A549 (cell line): ENCODE data around the gene CELF4. TPM values are rescaled to one million over a fixed set of nuclear protein-coding genes. Genes with fewer than 3 reads are reported as not detected.

Experiments used
- ATAC-seq, 2 experiments: fragments of 200-7000 bp in 1 of 2; fragments of >200 bp in 1 of 2; cut with Nextera tagmentation in 1 of 2; cut with Tn5 transposase in 1 of 2; 3 replicates each; pipeline versions ENCODE4 v1.8.0 to v1.9.1; 2018 to 2020; ENCODE audit warnings: mild to moderate bottlenecking in 1 of 2, moderate library complexity in 1 of 2
- CTCF ChIA-PET: fragments of 300-600 bp; sonication (Branson Sonifier 250); formaldehyde crosslinking; extraction: SDS; loops from one replicate; lab custom pipeline; 2021; ENCODE audit warnings: antibody characterized with exemption, inconsistent platforms; lab: Yijun Ruan, JAX
- POLR2A ChIA-PET: fragments of 350-600 bp; formaldehyde crosslinking; extraction: SDS; loops from one replicate; lab custom pipeline; 2021; ENCODE audit warnings: antibody characterized with exemption, inconsistent platforms; lab: Yijun Ruan, JAX
- DNase-seq, 2 experiments: peaks; one replicate each; pipeline versions ENCODE4 v3.0.0 to v3.0.0-alpha.2; 2011 to 2016; ENCODE audit warnings: low read depth in 1 of 2, low spot score in 1 of 2
- FAIRE-seq: peaks from 2 replicates; lab custom pipeline; 2011; peaks lifted over from hg19 to GRCh38; lab: Jason Lieb, UNC
- H3K27ac ChIP-seq, 2 experiments: fragments of >200 bp; sonication (Bioruptor Twin); formaldehyde crosslinking; 3 replicates each; pipeline ENCODE4 v1.5.1; 2016 to 2017
- H3K4me1 ChIP-seq: fragments of >200 bp; sonication (Bioruptor Twin); formaldehyde crosslinking; 3 replicates; pipeline ENCODE4 v1.6.1; 2016
- H3K4me2 ChIP-seq: fragments of >200 bp; sonication (Bioruptor Twin); formaldehyde crosslinking; 3 replicates; pipeline ENCODE4 v1.6.1; 2016
- H3K4me3 ChIP-seq: fragments of >200 bp; sonication (Bioruptor Twin); formaldehyde crosslinking; 3 replicates; pipeline ENCODE4 v1.5.1; 2016
- H3K9me3 ChIP-seq: fragments of >200 bp; sonication (Bioruptor Twin); formaldehyde crosslinking; 3 replicates; pipeline ENCODE4 v1.6.1; 2016
- BHLHE40 ChIP-seq: IDR thresholded peaks from 2 replicates; pipeline ENCODE4 v1.6.1; 2012; ENCODE audit warnings: low read depth, low read length, inconsistent platforms
- CBX8 ChIP-seq: fragments of 200-600 bp; sonication (generic); IDR thresholded peaks from 2 replicates; pipeline ENCODE4 v1.6.1; 2016
- EHF ChIP-seq: fragments of 250-450 bp; sonication (Bioruptor Pico); IDR thresholded peaks from 2 replicates; pipeline ENCODE4 v1.5.0; 2020; ENCODE audit warnings: mild to moderate bottlenecking
- EP300 ChIP-seq, 2 experiments: fragments of >200 bp; sonication (Bioruptor Twin); formaldehyde crosslinking; IDR thresholded peaks; 2 replicates in 1 of 2; 3 replicates in 1 of 2; pipeline ENCODE4 v1.6.1; 2016 to 2017
- FOSB ChIP-seq: fragments of 250-450 bp; sonication (Bioruptor Pico); IDR thresholded peaks from 2 replicates; pipeline ENCODE4 v1.5.0; 2020; ENCODE audit warnings: mild to moderate bottlenecking, moderate library complexity
- FOXS1 ChIP-seq: fragments of 250-450 bp; sonication (Bioruptor Pico); IDR thresholded peaks from 2 replicates; pipeline ENCODE4 v1.5.0; 2020; ENCODE audit warnings: mild to moderate bottlenecking, moderate library complexity
- HOXA7 ChIP-seq: fragments of 250-450 bp; sonication (Bioruptor Pico); IDR thresholded peaks from 2 replicates; pipeline ENCODE4 v1.5.0; 2020; ENCODE audit warnings: mild to moderate bottlenecking, moderate library complexity
- MAFK ChIP-seq: fragments of 450-650 bp; IDR thresholded peaks from 2 replicates; pipeline ENCODE4 v1.6.1; 2014; ENCODE audit not compliant: partially characterized antibody
- NFE2L2 ChIP-seq: fragments of 150-350 bp; conservative IDR thresholded peaks from 2 replicates; pipeline ENCODE4 v1.6.1; 2014; ENCODE audit warnings: low read length
- PHF8 ChIP-seq: fragments of 200-600 bp; sonication (generic); IDR thresholded peaks from 2 replicates; pipeline ENCODE4 v1.6.1; 2016; ENCODE audit warnings: low read depth, mild to moderate bottlenecking, antibody characterized with exemption, moderate library complexity, borderline replicate concordance
- POLR2AphosphoS2 ChIP-seq: conservative IDR thresholded peaks from 2 replicates; pipeline ENCODE4 v1.6.1; 2012; ENCODE audit warnings: low read length, improper control_type of control experiment, inconsistent platforms
- RCOR1 ChIP-seq: fragments of 150-350 bp; IDR thresholded peaks from 2 replicates; pipeline ENCODE4 v1.6.1; 2014; ENCODE audit warnings: antibody characterized with exemption, low read length, low read depth
- SREBF2 ChIP-seq: fragments of 450-650 bp; IDR thresholded peaks from 2 replicates; pipeline ENCODE4 v1.6.1; 2014; ENCODE audit warnings: mild to moderate bottlenecking, moderate library complexity
- TP53 ChIP-seq: fragments of 250-450 bp; sonication (Bioruptor Pico); IDR thresholded peaks from 2 replicates; pipeline ENCODE4 v1.5.0; 2021; ENCODE audit warnings: mild to moderate bottlenecking, moderate library complexity
- ZC3H11A ChIP-seq: fragments of 450-650 bp; IDR thresholded peaks from 2 replicates; pipeline ENCODE4 v1.6.1; 2014; ENCODE audit warnings: antibody characterized with exemption, mild to moderate bottlenecking
- ZFP36 ChIP-seq: fragments of 450-650 bp; IDR thresholded peaks from 2 replicates; pipeline ENCODE4 v1.6.1; 2014; ENCODE audit warnings: borderline replicate concordance; ENCODE audit not compliant: partially characterized antibody
- ZNF302 ChIP-seq: fragments of 250-450 bp; sonication (Bioruptor Pico); IDR thresholded peaks from 2 replicates; pipeline ENCODE4 v1.9.0; 2021; ENCODE audit warnings: inconsistent platforms, mild to moderate bottlenecking, moderate library complexity
- ZSCAN20 ChIP-seq: fragments of 250-450 bp; sonication (Bioruptor Pico); IDR thresholded peaks from 2 replicates; pipeline ENCODE4 v1.8.0; 2022; ENCODE audit warnings: mild to moderate bottlenecking, moderate library complexity
- WGBS: methylation state at CpG from one replicate; pipeline ENCODE4 v1.1.6; 2017; ENCODE audit errors: missing lambda C conversion rate; 5-methylcytosine and 5-hydroxymethylcytosine counted together
- polyA plus RNA-seq, 4 experiments: library from polyadenylated mRNA; depleted of rRNA in 3 of 4; stranded (reverse); fragments of >200 nt; fragmentation: RNase III in 1 of 4; extraction: RNeasy Plus Mini Kit Qiagen cat#74134 plus additional on column Dnase treatment in 1 of 4; gene quantifications; 2 replicates in 3 of 4; 3 replicates in 1 of 4; pipeline ENCODE4 v1.2.3, GENCODE V29; 2011 to 2017
- TF ChIP-seq, protein P1 (sequence below): fragments of >200 bp; sonication (Bioruptor Twin); formaldehyde crosslinking; IDR thresholded peaks from 3 replicates; pipeline ENCODE4 v1.5.1; 2016
- TF ChIP-seq, protein P2 (sequence below): IDR thresholded peaks from 2 replicates; pipeline ENCODE4 v1.6.1; 2012; ENCODE audit warnings: low read depth, borderline replicate concordance
- TF ChIP-seq, protein P3 (sequence below): fragments of 150-350 bp; IDR thresholded peaks from 2 replicates; pipeline ENCODE4 v1.6.1; 2014; ENCODE audit warnings: low read depth, mild to moderate bottlenecking, low read length
- TF ChIP-seq, protein P4 (sequence below): fragments of 250-450 bp; sonication (Bioruptor Pico); IDR thresholded peaks from 2 replicates; pipeline ENCODE4 v1.5.0; 2021; ENCODE audit warnings: mild to moderate bottlenecking, moderate library complexity, borderline replicate concordance

Gene CELF4
- polyA plus RNA-seq, 2 of the 4 experiments (the other 2 are of a cell fraction) = 0.08 TPM; not detected in 1

DNA sequence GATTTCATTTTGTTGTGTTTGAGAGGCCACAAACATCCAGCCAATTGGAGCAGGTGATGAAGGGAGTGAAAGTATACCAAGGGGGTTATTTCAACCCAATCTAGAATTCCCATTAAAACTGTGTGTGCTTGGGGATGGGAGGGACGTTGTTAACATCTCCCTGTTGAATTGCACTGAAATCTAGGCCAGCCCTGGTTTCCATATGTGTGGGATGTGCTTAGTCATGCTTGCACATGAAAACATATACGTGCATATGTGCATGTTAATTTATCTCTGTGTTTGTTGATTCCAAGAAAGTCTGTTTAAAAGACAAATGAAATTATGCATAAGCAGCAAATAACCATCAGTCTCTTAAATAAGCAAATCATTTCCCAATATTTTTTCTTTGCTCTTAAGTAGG, 5.6 kb downstream of the CELF4 start:
- peaks cover under 1% of the 10 kb centered on the region; the same call in 1 of the 3 replicates for H3K4me1 ChIP-seq
- FAIRE-seq (no peak), DNase-seq (no peak)
- H3K9me3 ChIP-seq = no peaks in the 10 kb centered on the region
- TF ChIP-seq BHLHE40 (no peak), ZFP36 (no peak), FOSB (CRISPR knock-in tag) (no peak), SREBF2 (no peak), ZC3H11A (no peak)
- TF ChIP-seq, protein P1, sequence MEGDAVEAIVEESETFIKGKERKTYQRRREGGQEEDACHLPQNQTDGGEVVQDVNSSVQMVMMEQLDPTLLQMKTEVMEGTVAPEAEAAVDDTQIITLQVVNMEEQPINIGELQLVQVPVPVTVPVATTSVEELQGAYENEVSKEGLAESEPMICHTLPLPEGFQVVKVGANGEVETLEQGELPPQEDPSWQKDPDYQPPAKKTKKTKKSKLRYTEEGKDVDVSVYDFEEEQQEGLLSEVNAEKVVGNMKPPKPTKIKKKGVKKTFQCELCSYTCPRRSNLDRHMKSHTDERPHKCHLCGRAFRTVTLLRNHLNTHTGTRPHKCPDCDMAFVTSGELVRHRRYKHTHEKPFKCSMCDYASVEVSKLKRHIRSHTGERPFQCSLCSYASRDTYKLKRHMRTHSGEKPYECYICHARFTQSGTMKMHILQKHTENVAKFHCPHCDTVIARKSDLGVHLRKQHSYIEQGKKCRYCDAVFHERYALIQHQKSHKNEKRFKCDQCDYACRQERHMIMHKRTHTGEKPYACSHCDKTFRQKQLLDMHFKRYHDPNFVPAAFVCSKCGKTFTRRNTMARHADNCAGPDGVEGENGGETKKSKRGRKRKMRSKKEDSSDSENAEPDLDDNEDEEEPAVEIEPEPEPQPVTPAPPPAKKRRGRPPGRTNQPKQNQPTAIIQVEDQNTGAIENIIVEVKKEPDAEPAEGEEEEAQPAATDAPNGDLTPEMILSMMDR = no peak
- TF ChIP-seq, all 56 proteins: peak for 0
- ChIA-PET POLR2A (no interaction called here), CTCF (no interaction called here)
- Histone ChIP-seq H3K27ac (no peak overlapping the region), H3K4me2 (no peak overlapping the region), H3K4me3 (no peak overlapping the region)
- no peak for ATAC-seq
- 6% methylated on average over 2 of the region's 2 CpGs for WGBS

DNA sequence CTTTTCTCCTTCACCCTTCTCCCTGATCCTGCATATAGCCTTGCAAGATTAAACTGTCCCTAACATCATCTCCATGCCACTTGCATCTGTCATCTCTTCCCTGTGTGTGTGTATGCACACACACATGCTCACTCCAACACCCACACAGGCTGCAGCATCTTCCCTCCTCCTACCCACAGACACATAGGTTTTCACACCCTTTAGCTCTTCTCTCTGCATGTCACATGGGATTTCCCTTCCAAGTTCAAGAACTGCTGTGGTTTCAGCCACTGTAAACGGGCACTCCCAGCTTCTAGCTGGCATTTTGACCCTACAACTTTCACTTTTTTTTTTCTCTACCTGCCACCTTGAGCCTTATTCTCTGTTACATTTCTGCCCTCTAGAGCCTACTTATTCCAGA, 6.4 kb downstream of the CELF4 start:
- DNase-seq = no peak
- CTCF ChIA-PET = interaction anchor here (1.0 kb wide), 1 partner anchor 173 kb away, joined by 3 read pairs; no protein-coding TSS in a partner anchor
- Histone ChIP-seq H3K4me1 (no peaks in the 10 kb centered on the region), H3K9me3 (no peaks in the 10 kb centered on the region), H3K27ac (no peak overlapping the region), H3K4me2 (no peak overlapping the region), H3K4me3 (no peak overlapping the region)
- no peak for ATAC-seq
- no peak for FAIRE-seq
- TF ChIP-seq NFE2L2 (no peak), EP300 (IDR thresholded peaks at IDR 0.05) (no peak), HOXA7 (CRISPR knock-in tag) (no peak), CBX8 (no peak), POLR2AphosphoS2 (no peak), TP53 (CRISPR knock-in tag) (no peak), EHF (CRISPR knock-in tag) (no peak), RCOR1 (no peak), ZNF302 (no peak), MAFK (no peak), ZSCAN20 (no peak), PHF8 (no peak), FOXS1 (no peak)
- TF ChIP-seq, protein P2, sequence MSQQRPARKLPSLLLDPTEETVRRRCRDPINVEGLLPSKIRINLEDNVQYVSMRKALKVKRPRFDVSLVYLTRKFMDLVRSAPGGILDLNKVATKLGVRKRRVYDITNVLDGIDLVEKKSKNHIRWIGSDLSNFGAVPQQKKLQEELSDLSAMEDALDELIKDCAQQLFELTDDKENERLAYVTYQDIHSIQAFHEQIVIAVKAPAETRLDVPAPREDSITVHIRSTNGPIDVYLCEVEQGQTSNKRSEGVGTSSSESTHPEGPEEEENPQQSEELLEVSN = no peak
- TF ChIP-seq, protein P3, sequence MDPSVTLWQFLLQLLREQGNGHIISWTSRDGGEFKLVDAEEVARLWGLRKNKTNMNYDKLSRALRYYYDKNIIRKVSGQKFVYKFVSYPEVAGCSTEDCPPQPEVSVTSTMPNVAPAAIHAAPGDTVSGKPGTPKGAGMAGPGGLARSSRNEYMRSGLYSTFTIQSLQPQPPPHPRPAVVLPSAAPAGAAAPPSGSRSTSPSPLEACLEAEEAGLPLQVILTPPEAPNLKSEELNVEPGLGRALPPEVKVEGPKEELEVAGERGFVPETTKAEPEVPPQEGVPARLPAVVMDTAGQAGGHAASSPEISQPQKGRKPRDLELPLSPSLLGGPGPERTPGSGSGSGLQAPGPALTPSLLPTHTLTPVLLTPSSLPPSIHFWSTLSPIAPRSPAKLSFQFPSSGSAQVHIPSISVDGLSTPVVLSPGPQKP = no peak
- TF ChIP-seq, protein P4, sequence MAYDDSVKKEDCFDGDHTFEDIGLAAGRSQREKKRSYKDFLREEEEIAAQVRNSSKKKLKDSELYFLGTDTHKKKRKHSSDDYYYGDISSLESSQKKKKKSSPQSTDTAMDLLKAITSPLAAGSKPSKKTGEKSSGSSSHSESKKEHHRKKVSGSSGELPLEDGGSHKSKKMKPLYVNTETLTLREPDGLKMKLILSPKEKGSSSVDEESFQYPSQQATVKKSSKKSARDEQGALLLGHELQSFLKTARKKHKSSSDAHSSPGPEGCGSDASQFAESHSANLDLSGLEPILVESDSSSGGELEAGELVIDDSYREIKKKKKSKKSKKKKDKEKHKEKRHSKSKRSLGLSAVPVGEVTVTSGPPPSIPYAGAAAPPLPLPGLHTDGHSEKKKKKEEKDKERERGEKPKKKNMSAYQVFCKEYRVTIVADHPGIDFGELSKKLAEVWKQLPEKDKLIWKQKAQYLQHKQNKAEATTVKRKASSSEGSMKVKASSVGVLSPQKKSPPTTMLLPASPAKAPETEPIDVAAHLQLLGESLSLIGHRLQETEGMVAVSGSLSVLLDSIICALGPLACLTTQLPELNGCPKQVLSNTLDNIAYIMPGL (CRISPR knock-in tag) = no peak
- POLR2A ChIA-PET = no interaction called here
- WGBS = 3% methylated on average over 1 of the region's 1 CpG
